Spleen (tissue), 7 donors: Measurements from ENCODE around the gene HS6ST2.

Source experiments
- CTCF ChIP-seq, 11 experiments: fragments of 200-600 bp in 7 of 11; fragments of 450-650 bp in 4 of 11; sonication (generic) in 4 of 11; IDR thresholded peaks in 8 of 11; conservative IDR thresholded peaks in 3 of 11; 1 replicate in 7 of 11; 2 replicates in 4 of 11; pipeline versions ENCODE4 v1.4.0 to v1.8.0; 2016 to 2021; ENCODE audit warnings: antibody characterized with exemption in 11 of 11, inconsistent platforms in 4 of 11, mild to moderate bottlenecking in 1 of 11
- POLR2AphosphoS5 ChIP-seq, 3 donors: sonication (generic); formaldehyde crosslinking; IDR thresholded peaks; one replicate each; pipeline ENCODE4 v1.5.1; 2017; ENCODE audit warnings: antibody characterized with exemption in 3 of 3
- donor health status: DM: no; HTN: no; CAD: no; lungs with moderate emphysema.
- donor health status: DM: no; HTN: no; CAD: no.
- donor health status: DM: no; HTN: no; CAD: no.

- no peak for TF ChIP-seq POLR2AphosphoS5 (IDR thresholded peaks at IDR 0.05)
- no peak for TF ChIP-seq CTCF (IDR thresholded peaks at IDR 0.05 in 8 of 11, conservative IDR thresholded peaks at IDR 0.05 in 3 of 11)
Observed at GRCh38 chrX:132916349-132916748, 42.1 kb downstream of the HS6ST2 start.
